Naive thymus-derived CD8-positive, alpha-beta T cell (primary cell): ENCODE measurements around the gene PRSS22. TPM values are rescaled to one million over a fixed set of nuclear protein-coding genes. Genes with fewer than 3 reads are reported as not detected.

Experiments
- ATAC-seq, 2 donors: fragments of 150-1000 bp; cut with Tn5 transposase in 1 of 2; sonication (Bioruptor Pico), chemical (Tn5 transposase) in 1 of 2; 1 replicate in 1 of 2; 2 replicates in 1 of 2; pipeline ENCODE4 v1.10.0; 2021; ENCODE audit warnings: mild to moderate bottlenecking in 2 of 2, moderate library complexity in 2 of 2
- POLR2A ChIA-PET: fragments of 350-600 bp; sonication (Branson Sonifier 250); formaldehyde crosslinking; loops from one replicate; lab custom pipeline; 2021; ENCODE audit warnings: antibody characterized with exemption; lab: Charles Lee
- DNase-seq, 10 donors: peaks; one replicate each; pipeline versions ENCODE4 v3.0.0 to v3.0.0-alpha.2; 2020 to 2022
- H3K27ac Mint-ChIP-seq, 10 donors: one replicate each; pipeline ENCODE4 v1.8.0; 2020 to 2022; ENCODE audit warnings: mild to moderate bottlenecking in 10 of 10, mixed read lengths in 10 of 10, moderate library complexity in 4 of 10, inconsistent platforms in 1 of 10
- H3K27me3 Mint-ChIP-seq, 5 donors: one replicate each; pipeline ENCODE4 v1.8.0; 2021 to 2022; ENCODE audit warnings: mixed read lengths in 5 of 5
- H3K36me3 Mint-ChIP-seq, 3 donors: one replicate each; pipeline ENCODE4 v1.8.0; 2020 to 2022; ENCODE audit warnings: mixed read lengths in 3 of 3, mild to moderate bottlenecking in 2 of 3, inconsistent platforms in 1 of 3
- H3K4me1 Mint-ChIP-seq, 4 donors: one replicate each; pipeline ENCODE4 v1.8.0; 2021 to 2022; ENCODE audit warnings: mixed read lengths in 4 of 4
- H3K4me3 Mint-ChIP-seq, 10 donors: one replicate each; pipeline ENCODE4 v1.8.0; 2020 to 2022; ENCODE audit warnings: mild to moderate bottlenecking in 10 of 10, mixed read lengths in 10 of 10, moderate library complexity in 6 of 10, inconsistent platforms in 1 of 10
- H3K9me3 Mint-ChIP-seq, 9 donors: one replicate each; pipeline ENCODE4 v1.8.0; 2020 to 2022; ENCODE audit warnings: mixed read lengths in 9 of 9, mild to moderate bottlenecking in 3 of 9, inconsistent platforms in 1 of 9, moderate library complexity in 1 of 9
- polyA plus RNA-seq, 3 donors: library from polyadenylated mRNA; unstranded; fragments of 300-500 nt; fragmentation: Illumina TruSeq; gene quantifications; one replicate each; pipeline ENCODE4 v1.2.3, GENCODE V29; 2021
- total RNA-seq, 8 experiments: library from RNA in 2 of 8; stranded (reverse) in 2 of 8; gene quantifications; one replicate each; pipeline ENCODE4 v1.2.3 and lab custom pipeline; 2021 to 2026

PRSS22 gene
- total and polyA plus RNA-seq, 5 experiments from 2014 or later: not detected

DNA sequence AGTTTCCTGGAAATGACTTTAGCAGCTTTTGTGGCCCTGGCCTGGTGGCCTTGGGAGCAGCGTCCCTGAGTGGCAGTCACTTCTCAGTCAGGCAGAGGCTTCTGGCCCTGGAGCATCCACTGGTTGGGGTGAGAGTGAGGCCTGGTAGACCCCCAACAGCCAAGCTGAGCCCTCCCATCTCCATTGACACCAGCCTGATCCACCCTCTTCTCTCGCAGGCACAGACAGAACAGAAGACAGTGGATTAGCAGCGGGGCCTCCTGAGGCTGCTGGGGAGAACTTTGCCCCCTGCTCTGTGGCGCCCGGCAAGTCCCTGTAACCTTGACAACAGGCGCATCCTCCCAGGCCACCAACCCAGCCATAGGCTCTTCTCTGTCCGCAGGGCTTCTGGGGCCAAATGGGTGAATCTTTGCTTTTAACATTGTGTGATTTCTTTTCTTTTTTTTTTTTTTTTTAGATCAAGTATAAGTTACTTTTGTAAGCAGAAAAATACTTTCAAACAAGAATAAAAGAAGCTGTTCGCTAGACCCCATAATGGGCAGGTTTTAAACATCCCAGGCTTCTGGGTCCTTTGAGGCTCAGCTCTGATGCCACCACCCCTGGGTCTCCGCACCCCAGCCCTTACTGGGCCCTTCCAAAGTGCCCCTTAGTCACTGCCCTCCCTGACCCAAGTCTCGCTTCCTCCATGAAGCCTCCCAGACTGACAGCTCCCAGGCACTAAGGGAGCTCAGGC is 41.0 kb upstream of the PRSS22 start:
- POLR2A ChIA-PET: interaction anchor here (1.2 kb wide), 1 partner anchor 12 kb away, joined by 5 read pairs; the partner anchor contains the start of gene FLYWCH1
- Mint-ChIP-seq H3K27me3 (no peaks in the 10 kb centered on the region), H3K36me3 (peaks cover 0 to 2% (median 0%) of the 10 kb centered on the region in 3 donors), H3K4me1 (peaks cover 3 to 6% (median 4%) of the 10 kb centered on the region in 4 donors), H3K27ac (peak overlapping the region in 1 of 10 donors; percentile 43), H3K4me3 (no peak overlapping the region), H3K9me3 (no peaks in the 10 kb centered on the region)
- ATAC-seq (no peak), DNase-seq (peak in 1 of 10 donors; percentile 37)

DNA sequence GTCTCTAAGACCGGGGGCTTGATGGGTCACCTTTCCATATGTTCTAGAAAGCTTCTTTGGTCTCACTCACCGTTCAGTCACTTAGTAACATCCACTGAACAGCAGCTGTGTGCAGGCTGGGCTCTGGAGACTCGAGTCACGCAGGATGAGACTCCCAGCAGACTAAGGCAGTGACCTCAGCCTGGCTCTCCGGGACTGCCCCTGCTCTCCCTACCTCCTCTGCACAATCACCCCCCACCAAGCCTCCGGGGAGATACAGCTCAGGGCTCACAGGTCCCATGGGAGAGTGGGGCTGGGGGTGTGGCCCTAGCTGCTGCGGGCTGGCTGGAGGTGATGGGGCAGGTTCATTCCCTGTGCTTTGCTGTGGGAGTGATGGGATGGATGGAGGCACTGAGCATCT is 39.1 kb upstream of the PRSS22 start:
- Mint-ChIP-seq H3K4me3 (no peak overlapping the region), H3K9me3 (no peaks in the 10 kb centered on the region), H3K4me1 (no peaks in the 10 kb centered on the region), H3K27me3 (no peaks in the 10 kb centered on the region), H3K36me3 (peaks cover 0 to 2% (median 0%) of the 10 kb centered on the region in 3 donors), H3K27ac (no peak overlapping the region)
- DNase-seq (peak in 2 of 10 donors; percentile 31 to 46), ATAC-seq (peak in 1 of 2 donors; percentile 58)
- POLR2A ChIA-PET: interaction anchor here (0.8 kb wide), 1 partner anchor 14 kb away, joined by 3 read pairs; the partner anchor contains the start of gene FLYWCH2

DNA sequence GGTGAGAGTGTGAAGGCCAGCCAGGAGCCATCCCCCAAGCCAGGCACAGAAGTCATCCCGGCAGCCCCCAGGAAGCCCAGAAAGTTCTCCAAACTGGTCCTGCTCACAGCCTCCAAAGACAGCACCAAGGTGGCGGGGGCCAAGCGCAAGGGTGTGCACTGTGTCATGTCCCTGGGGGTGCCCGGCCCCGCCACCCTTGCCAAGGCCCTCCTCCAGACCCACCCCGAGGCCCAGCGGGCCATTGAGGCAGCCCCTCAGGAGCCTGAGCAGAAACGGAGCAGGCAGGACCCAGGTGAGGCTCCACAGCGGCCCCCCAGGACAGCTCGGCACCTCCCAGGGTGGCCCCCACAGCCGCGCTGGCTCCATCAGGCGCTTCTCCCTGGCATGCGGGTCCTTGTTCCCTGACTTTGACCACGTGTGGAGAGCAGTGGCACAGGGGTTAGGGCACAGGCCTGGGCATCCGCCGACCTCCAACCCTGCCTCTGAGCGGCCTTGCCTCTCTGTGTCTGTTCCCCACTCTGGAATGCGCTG is 38.6 kb upstream of the PRSS22 start:
- POLR2A ChIA-PET: no interaction called here
- DNase-seq: peak in 1 of 10 donors; percentile 55
- Mint-ChIP-seq H3K9me3 (no peaks in the 10 kb centered on the region), H3K36me3 (peaks cover 0 to 2% (median 0%) of the 10 kb centered on the region in 3 donors), H3K27me3 (no peaks in the 10 kb centered on the region), H3K4me1 (no peaks in the 10 kb centered on the region), H3K27ac (no peak overlapping the region), H3K4me3 (no peak overlapping the region)
- ATAC-seq: no peak

DNA sequence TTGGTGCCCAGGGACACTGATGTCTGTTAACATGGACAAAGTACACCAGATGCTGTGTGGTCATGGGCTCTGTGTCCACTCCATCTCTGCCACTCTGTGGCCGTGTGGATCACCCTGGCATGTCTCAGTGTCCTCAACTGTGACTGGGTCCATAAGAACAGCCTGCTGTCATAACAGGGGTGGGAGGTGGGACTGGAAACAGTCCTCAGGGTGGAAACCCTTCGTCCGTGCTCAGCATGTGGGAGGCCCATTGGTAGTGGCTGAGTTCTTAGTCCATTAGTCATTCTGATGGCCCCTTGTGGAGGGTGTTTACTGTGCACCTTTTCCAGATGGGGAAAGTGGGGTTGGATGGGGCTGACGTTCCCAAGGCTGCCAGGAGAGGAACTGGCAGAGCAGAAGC is 37.8 kb upstream of the PRSS22 start:
- POLR2A ChIA-PET: no interaction called here
- no peaks in the 10 kb centered on the region for H3K27me3 Mint-ChIP-seq
- H3K27ac Mint-ChIP-seq: no peak overlapping the region
- H3K36me3 Mint-ChIP-seq: peaks cover 0 to 2% (median 0%) of the 10 kb centered on the region in 3 donors
- no peaks in the 10 kb centered on the region for H3K4me1 Mint-ChIP-seq
- ATAC-seq (no peak), DNase-seq (no peak)
- no peaks in the 10 kb centered on the region for H3K9me3 Mint-ChIP-seq
- no peak overlapping the region for H3K4me3 Mint-ChIP-seq

DNA sequence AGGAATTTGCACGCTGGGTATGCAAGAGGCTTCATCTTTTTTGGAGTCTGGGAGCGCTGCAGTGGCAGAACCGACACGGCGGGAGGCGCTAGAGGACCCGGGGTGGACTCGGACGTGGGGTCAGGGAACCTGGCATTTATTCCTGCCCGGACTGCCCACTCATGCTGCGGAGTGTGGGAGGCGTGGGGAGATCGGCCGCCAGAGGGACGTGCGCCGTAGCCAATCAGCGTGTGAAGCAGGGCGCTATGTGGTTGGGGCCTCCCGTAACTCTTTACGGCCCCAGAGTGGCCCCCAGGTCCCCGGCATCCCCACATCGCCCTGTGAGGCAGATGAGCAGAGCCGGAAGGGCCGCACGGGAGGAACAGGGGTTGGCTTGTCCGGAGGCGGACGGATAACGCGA is 36.3 kb upstream of the PRSS22 start:
- ATAC-seq (no peak), DNase-seq (peak in 1 of 10 donors; percentile 46)
- Mint-ChIP-seq H3K36me3 (peaks cover 0 to 2% (median 0%) of the 10 kb centered on the region in 3 donors), H3K27me3 (no peaks in the 10 kb centered on the region), H3K27ac (no peak overlapping the region), H3K4me1 (no peaks in the 10 kb centered on the region), H3K4me3 (no peak overlapping the region), H3K9me3 (no peaks in the 10 kb centered on the region)
- POLR2A ChIA-PET: no interaction called here

DNA sequence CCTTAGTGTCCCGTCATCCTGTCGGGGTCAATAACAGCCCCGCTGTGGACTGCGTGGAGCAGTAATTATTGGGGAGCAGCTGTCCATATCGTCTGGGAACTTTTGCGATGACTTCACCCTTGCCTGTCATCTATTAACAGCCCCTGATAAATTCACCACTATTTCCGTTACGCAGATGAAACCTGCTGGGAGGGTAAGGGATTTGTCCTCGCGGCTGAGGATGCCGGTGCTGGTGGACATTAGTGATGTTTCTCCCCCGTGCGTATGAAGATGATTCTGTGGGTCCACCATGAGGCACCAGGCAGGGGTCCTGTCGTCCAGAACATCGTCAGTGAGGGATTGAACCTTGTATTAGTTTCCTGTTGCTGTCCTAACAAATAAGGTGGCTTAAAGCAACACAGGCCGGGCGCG is 26.1 kb upstream of the PRSS22 start:
- POLR2A ChIA-PET: interaction anchor here (1.3 to 2.4 kb wide), 4 partner anchors 16 to 202 kb away, joined by 4 to 17 read pairs (median 6); partner anchors contain the start of gene KCTD5
- no peak for DNase-seq
- no peaks in the 10 kb centered on the region for H3K27me3 Mint-ChIP-seq

DNA sequence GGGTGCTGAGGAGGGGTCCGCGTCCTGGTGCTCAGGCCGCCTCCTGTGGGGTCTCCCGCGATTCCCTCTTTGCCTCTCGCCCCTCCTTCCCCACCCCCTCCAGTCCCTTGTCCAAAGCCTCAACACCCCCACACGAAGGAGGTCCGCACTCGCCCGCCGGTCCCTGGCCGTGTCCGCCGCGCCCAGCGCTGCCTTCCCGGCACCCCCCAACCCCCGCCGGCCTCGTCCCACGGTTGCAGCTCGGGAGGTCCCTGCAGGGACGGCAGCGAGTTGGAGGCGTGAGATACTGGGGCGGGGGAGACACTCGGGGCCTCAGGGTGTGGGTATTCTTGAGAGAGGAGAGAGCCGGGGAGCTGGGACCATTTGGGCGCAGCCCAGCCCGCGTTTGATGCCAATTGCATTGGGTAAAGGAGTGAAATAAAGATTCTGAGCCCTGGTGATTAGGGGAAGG is 25.5 kb upstream of the PRSS22 start:
- Mint-ChIP-seq H3K4me3 (peak overlapping the region; percentile 78 to 94 (median 86)), H3K27ac (peak overlapping the region in 9 of 10 donors; percentile 58 to 99 (median 92)), H3K27me3 (no peaks in the 10 kb centered on the region), H3K4me1 (peaks cover 10 to 20% (median 17%) of the 10 kb centered on the region in 4 donors), H3K36me3 (no peaks in the 10 kb centered on the region), H3K9me3 (no peaks in the 10 kb centered on the region)
- POLR2A ChIA-PET: interaction anchor here (0.8 to 2.7 kb wide), 12 partner anchors 12 to 201 kb away, joined by 3 to 53 read pairs (median 4); partner anchors contain the start of genes FLYWCH1, KCTD5 and PRSS22
- DNase-seq (no peak), ATAC-seq (no peak)

More for the DNA sequence above, 26.1 kb upstream of the PRSS22 start:
- Mint-ChIP-seq H3K27ac (peak overlapping the region in 9 of 10 donors; percentile 58 to 99 (median 92)), H3K4me3 (peak overlapping the region; percentile 78 to 94 (median 86)), H3K36me3 (no peaks in the 10 kb centered on the region), H3K4me1 (peaks cover 10 to 20% (median 17%) of the 10 kb centered on the region in 4 donors), H3K9me3 (no peaks in the 10 kb centered on the region)
- ATAC-seq: no peak

DNA sequence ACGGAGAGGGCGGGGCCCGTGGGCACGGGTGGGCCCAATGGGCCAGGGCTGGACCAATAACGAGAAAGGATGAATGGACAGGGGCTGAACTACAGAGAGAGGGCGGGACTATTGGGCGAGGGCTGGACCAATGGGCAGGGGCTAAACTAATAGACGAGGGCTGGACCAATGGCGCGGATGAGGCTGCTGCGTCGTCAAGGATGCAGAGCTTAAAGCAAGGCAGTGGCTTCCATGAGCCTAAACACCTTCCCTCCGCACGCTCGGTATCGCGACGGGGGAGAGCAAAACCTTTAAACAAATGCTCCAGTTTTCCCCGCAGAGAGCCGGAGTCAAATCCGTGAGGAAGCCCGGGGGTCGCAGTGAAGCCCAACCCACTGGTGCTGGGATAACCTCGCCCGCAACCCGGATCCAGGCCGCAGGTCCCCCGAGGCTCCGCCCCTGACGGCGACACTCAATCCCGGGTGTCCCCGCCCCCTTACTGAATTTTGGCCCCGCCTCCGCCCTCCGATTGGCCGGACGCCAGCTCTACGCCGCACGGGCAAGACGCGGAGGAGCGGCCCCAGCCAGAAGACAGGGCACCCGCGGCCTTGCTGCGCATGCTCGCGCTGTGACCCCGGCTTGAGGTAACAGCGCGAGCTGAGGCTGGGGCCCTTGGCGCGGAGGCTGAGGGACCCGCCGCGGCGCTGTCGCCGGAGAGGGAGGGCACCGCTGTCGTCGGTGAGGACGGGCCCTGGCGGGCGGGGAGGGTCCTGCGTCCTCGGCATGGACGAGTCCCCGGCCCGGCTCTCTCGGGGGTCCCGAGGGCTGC is 24.9 kb upstream of the PRSS22 start, which contains the start of gene FLYWCH2:
Gene FLYWCH2, plus strand, starts transcription at position 566 of the 808 bp plus-strand sequence. CDS start 13,235 bp downstream, outside the sequence.
- peaks cover 10 to 20% (median 17%) of the 10 kb centered on the region in 4 donors for H3K4me1 Mint-ChIP-seq
- peak within 1 kb of the TSS; percentile 93 to 99 (median 97) for H3K27ac Mint-ChIP-seq
- DNase-seq (peak; percentile 99 to 100 (median 100)), ATAC-seq (peak; percentile 90)
- POLR2A ChIA-PET: interaction anchor here (0.8 to 2.7 kb wide), 15 partner anchors 11 to 201 kb away, joined by 3 to 53 read pairs (median 4); partner anchors contain the start of genes FLYWCH1, KCTD5 and PRSS22
- no peaks in the 10 kb centered on the region for H3K36me3 Mint-ChIP-seq
- H3K27me3 Mint-ChIP-seq: no peaks in the 10 kb centered on the region
- peak within 1 kb of the TSS; percentile 88 to 95 (median 93) for H3K4me3 Mint-ChIP-seq
- H3K9me3 Mint-ChIP-seq: no peaks in the 10 kb centered on the region

DNA sequence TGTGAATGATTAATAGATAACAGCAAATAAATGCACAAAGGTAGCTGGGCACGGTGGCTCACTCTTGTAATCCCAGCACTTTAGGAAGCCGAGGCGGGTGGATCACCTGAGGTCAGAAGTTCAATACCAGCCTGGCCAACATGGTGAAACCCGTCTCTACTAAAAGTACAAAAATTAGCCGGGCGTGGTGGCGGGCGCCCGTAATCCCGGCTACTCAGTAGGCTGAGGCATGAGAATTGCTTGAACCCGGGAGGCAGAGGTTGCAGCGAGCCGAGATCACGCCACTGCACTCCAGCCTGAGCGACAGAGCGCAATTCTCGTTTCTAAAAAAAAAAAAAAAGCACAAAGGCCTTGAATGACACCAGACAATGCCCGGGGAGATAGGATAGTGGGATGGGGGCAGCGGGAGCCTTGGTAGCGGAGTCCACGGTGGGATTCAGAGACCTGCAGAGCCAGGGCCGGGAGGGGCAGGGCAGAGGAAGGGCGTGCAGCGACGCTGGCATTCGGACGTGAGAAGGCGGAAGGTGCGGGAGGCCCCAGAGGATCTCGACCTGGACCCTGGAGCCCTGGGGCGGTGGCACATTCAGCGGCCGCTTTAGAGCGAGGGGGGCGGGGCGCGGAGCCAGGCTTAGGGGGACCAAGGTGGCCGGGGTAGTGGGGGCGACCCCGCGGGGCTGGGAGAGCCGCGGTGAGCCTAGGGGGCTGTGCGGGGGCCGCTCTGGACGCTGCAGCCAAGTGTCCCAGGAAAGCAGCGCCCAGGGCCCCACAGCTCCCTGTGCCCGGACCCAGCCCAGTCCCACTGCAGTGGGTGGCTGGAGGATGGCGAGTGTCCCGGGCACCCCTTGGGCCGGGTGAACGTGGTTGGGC is 24.0 kb upstream of the PRSS22 start:
- H3K9me3 Mint-ChIP-seq: no peaks in the 10 kb centered on the region
- no peaks in the 10 kb centered on the region for H3K27me3 Mint-ChIP-seq
- ATAC-seq (peak in 1 of 2 donors; percentile 12), DNase-seq (peak in 3 of 10 donors; percentile 38 to 45 (median 39))
- H3K4me3 Mint-ChIP-seq: peak overlapping the region; percentile 88 to 95 (median 93)
- peak overlapping the region; percentile 93 to 99 (median 97) for H3K27ac Mint-ChIP-seq
- POLR2A ChIA-PET: interaction anchor here (0.6 to 2.7 kb wide), 11 partner anchors 10 to 200 kb away, joined by 3 to 53 read pairs (median 5); partner anchors contain the start of genes FLYWCH1, KCTD5 and PRSS22
- H3K36me3 Mint-ChIP-seq: no peaks in the 10 kb centered on the region
- peaks cover 10 to 20% (median 17%) of the 10 kb centered on the region in 4 donors for H3K4me1 Mint-ChIP-seq

DNA sequence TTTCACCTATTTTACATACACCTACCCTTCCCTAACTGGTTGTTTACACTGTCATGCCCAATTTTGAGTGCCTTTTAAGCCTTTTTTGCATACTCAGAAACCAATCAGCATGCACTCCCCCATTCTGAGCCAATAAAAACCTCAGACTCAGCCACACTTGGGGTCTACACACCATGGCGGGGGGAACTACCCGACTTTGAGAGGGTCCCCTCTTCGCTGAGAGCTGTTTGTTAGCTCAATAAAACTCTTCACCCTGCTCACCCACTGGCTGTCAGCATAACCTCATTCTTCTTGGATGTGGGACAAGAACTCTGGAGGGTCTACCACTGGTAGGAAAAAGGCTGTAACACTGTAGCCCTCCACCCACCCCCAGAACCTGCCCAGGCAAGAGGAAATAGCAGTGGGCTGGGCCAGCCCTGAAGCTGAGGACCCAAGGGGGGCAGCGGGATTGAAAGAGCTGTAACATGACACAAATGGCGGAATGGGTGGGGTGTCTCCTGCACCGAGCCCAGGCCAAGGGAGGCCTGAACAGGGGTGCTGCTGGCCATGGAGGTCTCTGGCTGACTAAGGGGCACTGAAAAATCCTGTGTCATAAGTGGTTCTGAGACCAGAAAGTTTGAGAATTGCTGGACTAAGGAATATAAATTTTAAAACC is 22.0 kb upstream of the PRSS22 start:
- peak overlapping the region in 2 of 10 donors; percentile 10 to 28 for H3K4me3 Mint-ChIP-seq
- no peak for ATAC-seq
- H3K4me1 Mint-ChIP-seq: peaks cover 9 to 15% (median 13%) of the 10 kb centered on the region in 4 donors
- no peak overlapping the region for H3K27ac Mint-ChIP-seq
- DNase-seq: no peak
- POLR2A ChIA-PET: interaction anchor here (0.6 to 0.7 kb wide), 3 partner anchors 26 to 41 kb away, joined by 3 to 4 read pairs (median 3); no protein-coding TSS in a partner anchor
- no peaks in the 10 kb centered on the region for H3K36me3 Mint-ChIP-seq
- no peaks in the 10 kb centered on the region for H3K9me3 Mint-ChIP-seq
- H3K27me3 Mint-ChIP-seq: no peaks in the 10 kb centered on the region
